Measurements from ENCODE around the gene USP9X.

USP9X gene

GRCh38 chrX:41085512-41085877 is 250 bp downstream of the USP9X start:
- Histone ChIP-seq H4K20me1 (peaks cover 78% of the 10 kb centered on the region), H3K9ac (peak overlapping the region; percentile 99), H3K9me3 (no peaks in the 10 kb centered on the region), H3K4me3 (peak overlapping the region; percentile 97), H3K27ac (peak overlapping the region; percentile 100), H3K4me2 (peak overlapping the region; percentile 82), H3K4me1 (peaks cover 39% of the 10 kb centered on the region), H3K27me3 (peaks cover 78% of the 10 kb centered on the region), H3K36me3 (no peaks in the 10 kb centered on the region)
- TF ChIP-seq Cebpa-rat (IDR thresholded peaks at IDR 0.05) = no peak

GRCh38 chrX:41085878-41086626 is 807 bp downstream of the USP9X start:
- no peaks in the 10 kb centered on the region for H3K36me3 ChIP-seq
- H3K27ac ChIP-seq = peak overlapping the region; percentile 100
- peaks cover 39% of the 10 kb centered on the region for H3K4me1 ChIP-seq
- peak overlapping the region; percentile 82 for H3K4me2 ChIP-seq
- no peak for TF ChIP-seq Cebpa-rat (IDR thresholded peaks at IDR 0.05)
- no peaks in the 10 kb centered on the region for H3K9me3 ChIP-seq
- peaks cover 77% of the 10 kb centered on the region for H3K27me3 ChIP-seq
- peak overlapping the region; percentile 99 for H3K9ac ChIP-seq
- H4K20me1 ChIP-seq = peaks cover 84% of the 10 kb centered on the region
- H3K4me3 ChIP-seq = peak overlapping the region; percentile 97

GRCh38 chrX:41086627-41086932 is 1.3 kb downstream of the USP9X start:
- peaks cover 73% of the 10 kb centered on the region for H3K27me3 ChIP-seq
- no peaks in the 10 kb centered on the region for H3K36me3 ChIP-seq
- peaks cover 39% of the 10 kb centered on the region for H3K4me1 ChIP-seq
- H3K4me3 ChIP-seq = peak overlapping the region; percentile 97
- no peaks in the 10 kb centered on the region for H3K9me3 ChIP-seq
- H3K9ac ChIP-seq = peak overlapping the region; percentile 99
- peak overlapping the region; percentile 100 for H3K27ac ChIP-seq
- peak overlapping the region; percentile 82 for H3K4me2 ChIP-seq
- peaks cover 84% of the 10 kb centered on the region for H4K20me1 ChIP-seq
- no peak for TF ChIP-seq Cebpa-rat (IDR thresholded peaks at IDR 0.05)

GRCh38 chrX:41087201-41087600 is 2.0 kb downstream of the USP9X start:
- TF ChIP-seq Cebpa-rat (IDR thresholded peaks at IDR 0.05) = no peak
- Histone ChIP-seq H3K27me3 (peaks cover 73% of the 10 kb centered on the region), H3K4me2 (peak overlapping the region; percentile 82), H3K9me3 (no peaks in the 10 kb centered on the region), H3K27ac (peak overlapping the region; percentile 100; the same call in 1 of the 2 replicates), H3K9ac (peak overlapping the region; percentile 99), H3K4me3 (peak overlapping the region; percentile 97), H4K20me1 (peaks cover 85% of the 10 kb centered on the region), H3K36me3 (no peaks in the 10 kb centered on the region), H3K4me1 (peaks cover 39% of the 10 kb centered on the region)

GRCh38 chrX:41090568-41091238 is 5.5 kb downstream of the USP9X start:
- peaks cover 100% of the 10 kb centered on the region for H4K20me1 ChIP-seq
- H3K4me3 ChIP-seq = no peak overlapping the region
- peaks cover 37% of the 10 kb centered on the region; the same call in 1 of the 2 replicates for H3K4me1 ChIP-seq
- H3K4me2 ChIP-seq = no peak overlapping the region
- peaks cover 72% of the 10 kb centered on the region for H3K27me3 ChIP-seq
- H3K36me3 ChIP-seq = peaks cover 6% of the 10 kb centered on the region; the same call in 1 of the 2 replicates
- no peak overlapping the region for H3K9ac ChIP-seq
- H3K9me3 ChIP-seq = no peaks in the 10 kb centered on the region; the same call in 1 of the 2 replicates
- no peak for TF ChIP-seq Cebpa-rat (IDR thresholded peaks at IDR 0.05)
- no peak overlapping the region for H3K27ac ChIP-seq

- H3K9me3 ChIP-seq = no peaks in the 10 kb centered on the region; the same call in 1 of the 2 replicates
- H3K4me3 ChIP-seq = no peak overlapping the region
- no peak overlapping the region for H3K27ac ChIP-seq
- no peak overlapping the region for H3K9ac ChIP-seq
- peaks cover 100% of the 10 kb centered on the region for H4K20me1 ChIP-seq
- H3K27me3 ChIP-seq = peaks cover 71% of the 10 kb centered on the region
- peaks cover 6% of the 10 kb centered on the region; the same call in 1 of the 2 replicates for H3K36me3 ChIP-seq
- peaks cover 27% of the 10 kb centered on the region; the same call in 1 of the 2 replicates for H3K4me1 ChIP-seq
- H3K4me2 ChIP-seq = no peak overlapping the region
- no peak for TF ChIP-seq Cebpa-rat (IDR thresholded peaks at IDR 0.05)
These were observed 7.5 kb downstream of the USP9X start for GRCh38 chrX:41092776-41093175.

GRCh38 chrX:41095174-41095573 is 9.9 kb downstream of the USP9X start:
- Histone ChIP-seq H3K36me3 (peaks cover 18% of the 10 kb centered on the region), H3K4me1 (0 out of 2 replicates have a peak, but pooled peaks cover 9% of the 10 kb centered on the region), H3K4me3 (no peak overlapping the region), H3K9ac (no peak overlapping the region), H4K20me1 (peaks cover 100% of the 10 kb centered on the region), H3K4me2 (no peak overlapping the region; the same call in 1 of the 2 replicates), H3K27ac (no peak overlapping the region), H3K27me3 (peaks cover 67% of the 10 kb centered on the region), H3K9me3 (no peaks in the 10 kb centered on the region; the same call in 1 of the 2 replicates)
- no peak for TF ChIP-seq Cebpa-rat (IDR thresholded peaks at IDR 0.05)

- no peak overlapping the region for H3K27ac ChIP-seq
- H3K4me2 ChIP-seq = no peak overlapping the region
- peaks cover 18% of the 10 kb centered on the region for H3K36me3 ChIP-seq
- peaks cover 61% of the 10 kb centered on the region for H3K27me3 ChIP-seq
- H3K9ac ChIP-seq = no peak overlapping the region
- no peak overlapping the region for H3K4me3 ChIP-seq
- H4K20me1 ChIP-seq = peaks cover 100% of the 10 kb centered on the region
- TF ChIP-seq Cebpa-rat (IDR thresholded peaks at IDR 0.05) = no peak
- 0 out of 2 replicates have a peak, but pooled peaks cover 8% of the 10 kb centered on the region for H3K4me1 ChIP-seq
- H3K9me3 ChIP-seq = no peaks in the 10 kb centered on the region; the same call in 1 of the 2 replicates
These were observed 10.7 kb downstream of the USP9X start for GRCh38 chrX:41095908-41096307.

- no peak for TF ChIP-seq Cebpa-rat (IDR thresholded peaks at IDR 0.05)
- H3K27me3 ChIP-seq = peaks cover 61% of the 10 kb centered on the region
- no peak overlapping the region for H3K4me3 ChIP-seq
- peaks cover 18% of the 10 kb centered on the region for H3K36me3 ChIP-seq
- H3K4me2 ChIP-seq = no peak overlapping the region
- peaks cover 100% of the 10 kb centered on the region for H4K20me1 ChIP-seq
- H3K9ac ChIP-seq = no peak overlapping the region
- H3K27ac ChIP-seq = no peak overlapping the region
- no peaks in the 10 kb centered on the region; the same call in 1 of the 2 replicates for H3K9me3 ChIP-seq
- 0 out of 2 replicates have a peak, but pooled peaks cover 8% of the 10 kb centered on the region for H3K4me1 ChIP-seq
These were observed 11.2 kb downstream of the USP9X start for GRCh38 chrX:41096339-41096955.
